ENCODE measurements around the gene GSC.

Gene GSC

DNA sequence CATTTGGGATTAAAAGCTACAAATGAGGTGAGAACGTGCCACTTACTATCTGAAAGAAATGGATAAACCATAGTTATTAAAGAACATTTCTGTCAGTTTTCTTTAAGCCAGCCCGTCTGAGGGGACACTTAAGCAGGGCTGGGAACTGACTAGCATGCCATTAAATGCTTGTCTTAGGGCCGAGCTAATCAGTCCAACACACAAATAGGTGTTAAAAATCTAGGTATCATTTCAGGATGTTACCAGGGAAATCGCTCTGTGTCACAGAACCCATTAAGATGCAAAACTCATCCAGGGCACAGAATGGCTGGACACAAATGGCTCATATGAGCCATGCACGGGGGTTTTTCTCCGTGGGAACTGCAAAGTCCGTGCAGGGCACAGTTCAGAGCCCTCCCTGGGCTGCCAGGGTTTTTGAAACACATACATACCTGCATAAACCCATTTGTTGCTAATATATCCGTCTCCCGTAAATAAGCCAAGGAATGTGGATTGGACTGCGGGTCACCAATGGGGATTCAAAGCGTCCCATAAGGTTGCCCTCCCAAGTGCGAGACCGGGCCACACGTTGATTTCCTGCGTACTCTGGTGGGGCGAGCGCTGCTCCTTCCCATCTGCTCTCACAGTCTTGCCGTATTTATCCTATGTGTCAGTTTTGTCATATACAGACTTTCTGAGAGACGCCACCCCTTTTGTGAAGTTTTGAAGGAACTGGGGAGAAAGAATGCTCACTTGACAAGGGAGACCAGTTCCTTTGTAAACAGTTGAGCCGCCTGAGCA is 5.4 kb upstream of the GSC start:
- TF ChIP-seq SNAI2 (CRISPR knock-in tag; IDR thresholded peaks at IDR 0.05) (no peak), ESRRG (CRISPR knock-in tag; IDR thresholded peaks at IDR 0.05) (no peak), ISL1 (CRISPR knock-in tag; IDR thresholded peaks at IDR 0.05) (no peak), ZNF70 (CRISPR knock-in tag; IDR thresholded peaks at IDR 0.05) (no peak), PPARA (CRISPR knock-in tag; IDR thresholded peaks at IDR 0.05; ENCODE audit: borderline replicate concordance) (no peak), CSDC2 (CRISPR knock-in tag; IDR thresholded peaks at IDR 0.05) (no peak), ZC3H10 (CRISPR knock-in tag; IDR thresholded peaks at IDR 0.05) (no peak)
- TF ChIP-seq, protein P1, sequence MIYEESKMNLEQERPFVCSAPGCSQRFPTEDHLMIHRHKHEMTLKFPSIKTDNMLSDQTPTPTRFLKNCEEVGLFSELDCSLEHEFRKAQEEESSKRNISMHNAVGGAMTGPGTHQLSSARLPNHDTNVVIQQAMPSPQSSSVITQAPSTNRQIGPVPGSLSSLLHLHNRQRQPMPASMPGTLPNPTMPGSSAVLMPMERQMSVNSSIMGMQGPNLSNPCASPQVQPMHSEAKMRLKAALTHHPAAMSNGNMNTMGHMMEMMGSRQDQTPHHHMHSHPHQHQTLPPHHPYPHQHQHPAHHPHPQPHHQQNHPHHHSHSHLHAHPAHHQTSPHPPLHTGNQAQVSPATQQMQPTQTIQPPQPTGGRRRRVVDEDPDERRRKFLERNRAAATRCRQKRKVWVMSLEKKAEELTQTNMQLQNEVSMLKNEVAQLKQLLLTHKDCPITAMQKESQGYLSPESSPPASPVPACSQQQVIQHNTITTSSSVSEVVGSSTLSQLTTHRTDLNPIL (CRISPR knock-in tag; IDR thresholded peaks at IDR 0.05; ENCODE audit: low read depth): no peak
- TF ChIP-seq, protein P2, sequence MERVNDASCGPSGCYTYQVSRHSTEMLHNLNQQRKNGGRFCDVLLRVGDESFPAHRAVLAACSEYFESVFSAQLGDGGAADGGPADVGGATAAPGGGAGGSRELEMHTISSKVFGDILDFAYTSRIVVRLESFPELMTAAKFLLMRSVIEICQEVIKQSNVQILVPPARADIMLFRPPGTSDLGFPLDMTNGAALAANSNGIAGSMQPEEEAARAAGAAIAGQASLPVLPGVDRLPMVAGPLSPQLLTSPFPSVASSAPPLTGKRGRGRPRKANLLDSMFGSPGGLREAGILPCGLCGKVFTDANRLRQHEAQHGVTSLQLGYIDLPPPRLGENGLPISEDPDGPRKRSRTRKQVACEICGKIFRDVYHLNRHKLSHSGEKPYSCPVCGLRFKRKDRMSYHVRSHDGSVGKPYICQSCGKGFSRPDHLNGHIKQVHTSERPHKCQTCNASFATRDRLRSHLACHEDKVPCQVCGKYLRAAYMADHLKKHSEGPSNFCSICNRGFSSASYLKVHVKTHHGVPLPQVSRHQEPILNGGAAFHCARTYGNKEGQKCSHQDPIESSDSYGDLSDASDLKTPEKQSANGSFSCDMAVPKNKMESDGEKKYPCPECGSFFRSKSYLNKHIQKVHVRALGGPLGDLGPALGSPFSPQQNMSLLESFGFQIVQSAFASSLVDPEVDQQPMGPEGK (CRISPR knock-in tag; IDR thresholded peaks at IDR 0.05; ENCODE audit: borderline replicate concordance): no peak
- TF ChIP-seq, protein P3, sequence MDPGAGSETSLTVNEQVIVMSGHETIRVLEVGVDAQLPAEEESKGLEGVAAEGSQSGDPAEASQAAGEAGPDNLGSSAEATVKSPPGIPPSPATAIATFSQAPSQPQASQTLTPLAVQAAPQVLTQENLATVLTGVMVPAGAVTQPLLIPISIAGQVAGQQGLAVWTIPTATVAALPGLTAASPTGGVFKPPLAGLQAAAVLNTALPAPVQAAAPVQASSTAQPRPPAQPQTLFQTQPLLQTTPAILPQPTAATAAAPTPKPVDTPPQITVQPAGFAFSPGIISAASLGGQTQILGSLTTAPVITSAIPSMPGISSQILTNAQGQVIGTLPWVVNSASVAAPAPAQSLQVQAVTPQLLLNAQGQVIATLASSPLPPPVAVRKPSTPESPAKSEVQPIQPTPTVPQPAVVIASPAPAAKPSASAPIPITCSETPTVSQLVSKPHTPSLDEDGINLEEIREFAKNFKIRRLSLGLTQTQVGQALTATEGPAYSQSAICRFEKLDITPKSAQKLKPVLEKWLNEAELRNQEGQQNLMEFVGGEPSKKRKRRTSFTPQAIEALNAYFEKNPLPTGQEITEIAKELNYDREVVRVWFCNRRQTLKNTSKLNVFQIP (CRISPR knock-in tag; IDR thresholded peaks at IDR 0.05; ENCODE audit: borderline replicate concordance, low read depth): no peak
- no peak for ATAC-seq

DNA sequence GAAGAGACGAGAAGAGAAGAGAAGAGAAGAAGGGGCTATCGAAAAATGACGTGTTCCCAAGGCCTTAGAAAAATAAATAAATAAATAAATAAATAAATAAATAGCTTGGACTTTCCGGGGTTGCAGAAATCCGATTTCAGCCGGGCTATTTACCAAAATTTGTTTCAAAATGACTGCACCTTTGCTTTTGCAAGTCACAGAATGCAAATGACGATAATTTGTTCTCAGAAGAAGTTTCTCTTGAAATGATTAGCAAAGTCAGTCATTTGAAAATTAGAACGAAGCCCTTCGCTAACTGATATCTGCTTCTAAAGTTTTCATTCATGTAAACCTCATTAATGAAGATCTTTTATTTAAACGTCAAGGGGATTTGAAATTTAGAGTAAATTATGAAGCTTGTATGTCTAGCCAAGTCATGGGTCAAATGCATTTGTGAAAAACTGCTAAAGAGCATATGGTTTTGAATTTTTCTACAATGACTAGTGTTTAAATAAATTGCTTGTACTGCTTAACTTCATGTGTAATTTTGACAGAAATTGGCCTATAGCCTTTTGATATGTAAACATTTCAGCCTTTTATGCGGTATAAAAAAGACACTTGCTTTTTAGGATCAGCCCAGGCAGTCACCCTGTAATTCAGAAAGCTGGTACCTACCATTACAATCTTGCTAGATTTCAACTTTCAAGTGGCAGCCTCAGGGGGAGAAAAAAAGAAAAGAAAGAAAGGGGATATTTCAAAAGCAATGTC is 4.6 kb upstream of the GSC start:
- ATAC-seq: no peak
- TF ChIP-seq, protein P1 (CRISPR knock-in tag; IDR thresholded peaks at IDR 0.05; ENCODE audit: low read depth): no peak

DNA sequence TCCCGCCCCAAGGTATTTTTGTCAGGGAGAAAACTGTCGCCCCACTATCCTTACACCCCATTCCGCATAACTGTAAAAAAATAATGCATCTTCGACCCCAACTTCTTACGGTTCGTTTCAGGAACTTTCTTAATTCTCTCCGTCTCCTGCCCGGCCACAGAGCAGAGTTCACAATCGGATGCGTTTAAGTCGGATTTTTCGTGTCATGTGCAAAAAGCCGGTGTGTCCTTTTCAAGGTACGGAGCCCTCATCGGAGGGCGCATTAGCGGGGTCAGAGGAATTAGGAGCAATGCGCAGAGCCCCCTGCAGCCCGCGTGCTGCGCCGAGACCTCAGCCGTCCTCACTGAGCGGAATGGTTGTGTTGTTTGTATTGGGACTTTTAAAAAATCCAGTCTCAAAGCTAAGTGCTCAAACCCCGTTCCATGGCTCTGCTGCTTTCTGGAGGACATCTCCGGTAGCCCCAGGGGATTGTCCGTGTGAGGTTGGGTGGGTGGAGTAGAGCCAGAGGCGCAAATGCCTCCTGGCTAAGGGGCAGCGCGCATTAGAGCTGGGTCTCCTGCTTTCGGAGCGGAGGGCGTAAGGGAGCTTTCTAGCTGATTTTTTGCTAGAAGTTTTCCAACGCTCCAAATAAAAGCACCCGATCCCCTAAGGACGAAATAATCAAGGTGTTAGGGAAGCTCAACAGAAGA is 3.9 kb upstream of the GSC start:
- TF ChIP-seq, protein P1 (CRISPR knock-in tag; IDR thresholded peaks at IDR 0.05; ENCODE audit: low read depth): no peak
- TF ChIP-seq ZNF565 (CRISPR knock-in tag; conservative IDR thresholded peaks at IDR 0.05; ENCODE audit: low read depth) (no peak), ZC3H10 (CRISPR knock-in tag; IDR thresholded peaks at IDR 0.05) (no peak)
- no peak for ATAC-seq

DNA sequence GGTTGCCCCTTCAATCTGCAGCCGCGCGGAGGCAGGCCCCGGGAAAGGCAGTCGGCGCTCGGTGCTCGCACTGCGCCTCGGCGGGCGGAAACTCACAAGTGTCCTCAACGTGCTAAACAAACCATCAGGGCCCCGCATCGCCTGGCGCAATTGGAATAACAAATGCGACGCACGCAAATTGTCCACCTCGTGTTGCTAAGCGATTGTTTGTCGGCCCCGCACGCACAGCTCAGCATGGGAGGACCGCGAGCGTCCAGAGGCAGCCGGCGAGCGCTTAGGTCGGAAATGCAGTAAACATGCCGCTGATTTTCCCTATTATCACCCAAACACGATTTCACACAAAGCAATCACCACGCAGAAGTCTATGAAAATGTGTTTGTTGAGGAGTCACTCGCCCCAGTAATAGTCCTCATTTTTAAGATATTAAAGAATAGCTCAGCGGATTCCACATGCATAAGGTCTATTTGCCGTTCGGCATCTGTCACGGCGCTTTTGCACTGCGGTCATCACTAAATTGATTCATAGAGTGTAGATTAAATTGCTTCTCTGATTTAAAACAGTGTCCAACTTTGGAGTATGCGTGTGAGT is 3.2 kb upstream of the GSC start:
- no peak for ATAC-seq
- TF ChIP-seq BACH2 (CRISPR knock-in tag; IDR thresholded peaks at IDR 0.05; ENCODE audit: borderline replicate concordance): no peak

DNA sequence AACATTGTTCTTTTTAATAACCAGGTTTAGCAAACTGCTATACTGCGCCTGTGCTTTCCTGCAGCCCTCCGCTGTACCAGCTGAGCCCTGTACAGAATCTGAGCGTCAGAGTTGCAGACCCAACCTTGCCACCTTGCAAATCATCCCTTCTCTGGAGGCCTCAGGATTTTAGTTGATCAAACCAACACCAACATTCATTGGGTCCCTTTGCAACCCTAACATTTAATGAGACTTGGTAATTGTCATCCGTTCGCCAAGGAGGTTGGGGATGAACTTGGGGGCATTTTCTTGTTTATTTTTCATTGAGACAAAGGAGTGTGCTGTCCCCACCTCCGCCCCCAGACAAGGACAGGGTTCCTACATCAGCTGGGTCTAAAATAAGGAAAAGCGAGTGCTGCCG is 2.6 kb upstream of the GSC start:
- no peak for ATAC-seq
- no peak for TF ChIP-seq ARNTL (CRISPR knock-in tag; IDR thresholded peaks at IDR 0.05; ENCODE audit: borderline replicate concordance, low read depth)
- TF ChIP-seq ISL1 (CRISPR knock-in tag; IDR thresholded peaks at IDR 0.05): no peak
- no peak for TF ChIP-seq OSR1 (CRISPR knock-in tag; IDR thresholded peaks at IDR 0.05)
- TF ChIP-seq ZNF565 (CRISPR knock-in tag; conservative IDR thresholded peaks at IDR 0.05; ENCODE audit: low read depth): no peak
- no peak for TF ChIP-seq CSDC2 (CRISPR knock-in tag; IDR thresholded peaks at IDR 0.05)
- TF ChIP-seq, protein P4, sequence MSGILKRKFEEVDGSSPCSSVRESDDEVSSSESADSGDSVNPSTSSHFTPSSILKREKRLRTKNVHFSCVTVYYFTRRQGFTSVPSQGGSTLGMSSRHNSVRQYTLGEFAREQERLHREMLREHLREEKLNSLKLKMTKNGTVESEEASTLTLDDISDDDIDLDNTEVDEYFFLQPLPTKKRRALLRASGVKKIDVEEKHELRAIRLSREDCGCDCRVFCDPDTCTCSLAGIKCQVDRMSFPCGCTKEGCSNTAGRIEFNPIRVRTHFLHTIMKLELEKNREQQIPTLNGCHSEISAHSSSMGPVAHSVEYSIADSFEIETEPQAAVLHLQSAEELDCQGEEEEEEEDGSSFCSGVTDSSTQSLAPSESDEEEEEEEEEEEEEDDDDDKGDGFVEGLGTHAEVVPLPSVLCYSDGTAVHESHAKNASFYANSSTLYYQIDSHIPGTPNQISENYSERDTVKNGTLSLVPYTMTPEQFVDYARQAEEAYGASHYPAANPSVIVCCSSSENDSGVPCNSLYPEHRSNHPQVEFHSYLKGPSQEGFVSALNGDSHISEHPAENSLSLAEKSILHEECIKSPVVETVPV (CRISPR knock-in tag; IDR thresholded peaks at IDR 0.05): no peak
- no peak for TF ChIP-seq PPARA (CRISPR knock-in tag; IDR thresholded peaks at IDR 0.05; ENCODE audit: borderline replicate concordance)
- no peak for TF ChIP-seq ZFP30 (CRISPR knock-in tag; IDR thresholded peaks at IDR 0.05)
- TF ChIP-seq, protein P1 (CRISPR knock-in tag; IDR thresholded peaks at IDR 0.05; ENCODE audit: low read depth): no peak
- TF ChIP-seq SNAI2 (CRISPR knock-in tag; IDR thresholded peaks at IDR 0.05): no peak

Data from SK-N-SH treated with all-trans-retinoic acid at 6 μM for 48 hours (cell line).